ENCODE data around the gene STAT5A. TPM values are rescaled to one million over a fixed set of nuclear protein-coding genes. Genes with fewer than 3 reads are reported as not detected.

Gene STAT5A
- polyA plus RNA-seq, 1 of the 3 experiments (the other 2 are of a cell fraction): 2.3 TPM

GRCh38 chr17:42266462-42266861 is 21.8 kb upstream of the STAT5A start:
- Histone ChIP-seq H3K36me3 (replicated peaks in 1 of 2; ENCODE audit: control insufficient read depth in 1 of 2, insufficient read depth in 2 of 2, low read length in 1 of 2) (no peaks in the 10 kb centered on the region), H3K4me1 (ENCODE audit: control insufficient read depth in 1 of 2, insufficient read depth in 2 of 2, low read depth in 1 of 2, low read length in 1 of 2) (peaks cover 0 to 5% of the 10 kb centered on the region in 2 experiments; a peak in 2 of 4 replicates), H2AFZ (ENCODE audit: low read depth) (no peak overlapping the region), H3K4me2 (no peak overlapping the region), H3F3A (replicated peaks; ENCODE audit: insufficient read depth) (peaks cover 5% of the 10 kb centered on the region), H3K27me3 (ENCODE audit: insufficient read depth) (no peaks in the 10 kb centered on the region), H3K9me2 (no peaks in the 10 kb centered on the region), H3K9me3 (no peaks in the 10 kb centered on the region), H3K9ac (no peak overlapping the region), H3K79me2 (ENCODE audit: insufficient read depth) (peaks cover 72% of the 10 kb centered on the region), H3K27ac (ENCODE audit: low read depth in 2 of 2, low read length in 1 of 2) (no peak overlapping the region), H4K20me1 (ENCODE audit: insufficient read depth) (peaks cover 18% of the 10 kb centered on the region), H3K4me3 (ENCODE audit: low read depth in 2 of 2, low read length in 1 of 2) (no peak overlapping the region)
- TF ChIP-seq JUND (IDR thresholded peaks at IDR 0.05) (no peak), MXI1 (IDR thresholded peaks at IDR 0.05; ENCODE audit: low read depth, low read length) (no peak), EZH2phosphoT487 (IDR thresholded peaks at IDR 0.05; ENCODE audit: borderline replicate concordance, low read depth) (no peak), MEF2A (IDR thresholded peaks at IDR 0.05; ENCODE audit: borderline replicate concordance, low read depth) (no peak), ZBTB33 (IDR thresholded peaks at IDR 0.05; ENCODE audit: borderline replicate concordance, low read depth) (no peak), YY1 (IDR thresholded peaks at IDR 0.05; ENCODE audit: low read depth) (no peak), PBX3 (IDR thresholded peaks at IDR 0.05) (no peak), REST (IDR thresholded peaks at IDR 0.05; ENCODE audit: low read depth, low read length) (no peak), ELF1 (IDR thresholded peaks at IDR 0.05) (no peak), USF2 (IDR thresholded peaks at IDR 0.05; ENCODE audit: borderline replicate concordance, low read depth, low read length) (no peak), NFIC (IDR thresholded peaks at IDR 0.05; ENCODE audit: borderline replicate concordance) (no peak), SIN3A (IDR thresholded peaks at IDR 0.05; ENCODE audit: borderline replicate concordance, low read depth, low read length) (no peak), RFX5 (IDR thresholded peaks at IDR 0.05; ENCODE audit: low read length) (no peak), SMC3 (IDR thresholded peaks at IDR 0.05; ENCODE audit: low read depth, low read length) (no peak)
- no peak for DNase-seq
- WGBS (ENCODE audit: low lambda C conversion rate): 82% methylated on average over 2 of the region's 2 CpGs
- ChIA-PET POLR2A (no interaction called here), CTCF (interaction anchor here (1.0 to 2.6 kb wide), 3 partner anchors 14 to 140 kb away, joined by 3 to 6 read pairs (median 6); no protein-coding TSS in a partner anchor)
